Tibial artery (tissue), 4 donors: Measurements from ENCODE around the gene LRRC8E.
"Not testable (repeated sequence)": the region's sequence is repeated elsewhere in the genome, so short reads cannot be mapped to it uniquely, and the experiment has no call there.

ENCODE experiments used
- DNase-seq, 2 donors: peaks; one replicate each; pipeline ENCODE4 v3.0.0-alpha.2; 2019
- H3K27ac ChIP-seq, 2 donors: fragments of 200-600 bp; sonication (generic) in 1 of 2; 1 replicate in 1 of 2; 2 replicates in 1 of 2; pipeline ENCODE4 v1.5.1; 2018 to 2019; ENCODE audit warnings: mild to moderate bottlenecking in 1 of 2
- H3K27me3 ChIP-seq, 2 donors: fragments of 200-600 bp; sonication (generic) in 1 of 2; one replicate each; pipeline versions ENCODE4 v1.5.1 to v1.6.0; 2016 to 2019
- H3K36me3 ChIP-seq, 3 donors: fragments of 200-600 bp; sonication (generic) in 2 of 3; one replicate each; pipeline ENCODE4 v1.5.1; 2016 to 2019; ENCODE audit warnings: mild to moderate bottlenecking in 2 of 3
- H3K4me1 ChIP-seq, 4 donors: fragments of 200-600 bp; sonication (generic) in 2 of 4; 1 replicate in 3 of 4; 2 replicates in 1 of 4; pipeline ENCODE4 v1.5.1; 2016 to 2019
- H3K4me3 ChIP-seq, 2 donors: fragments of 200-600 bp; sonication (generic) in 1 of 2; 1 replicate in 1 of 2; 2 replicates in 1 of 2; pipeline ENCODE4 v1.5.1; 2018 to 2019; ENCODE audit warnings: mild to moderate bottlenecking in 2 of 2
- H3K9me3 ChIP-seq, 3 donors: fragments of 200-600 bp; sonication (generic) in 1 of 3; one replicate each; pipeline ENCODE4 v1.5.1; 2016 to 2019
- CTCF ChIP-seq, 2 experiments: fragments of 200-600 bp in 1 of 2; fragments of 450-650 bp in 1 of 2; IDR thresholded peaks; one replicate each; pipeline ENCODE4 v1.5.1; 2017 to 2019; ENCODE audit warnings: antibody characterized with exemption in 2 of 2, mild to moderate bottlenecking in 1 of 2, moderate library complexity in 1 of 2
- intact Hi-C: fragments of 100-400 bp; cut with DNase I; formaldehyde crosslinking; loops from one replicate; pipeline ENCODE4 v1.15.0; 2023; ENCODE audit warnings: low total_unique reads

Gene LRRC8E

GRCh38 chr19:7856679-7857663, 31.3 kb upstream of the LRRC8E start:
- Histone ChIP-seq H3K4me1 (peaks cover 0 to 13% (median 1%) of the 10 kb centered on the region in 4 donors), H3K27me3 (peaks cover 0 to 37% of the 10 kb centered on the region in 2 donors), H3K9me3 (no peaks in the 10 kb centered on the region), H3K4me3 (no peak overlapping the region), H3K27ac (no peak overlapping the region), H3K36me3 (peaks cover 0 to 58% (median 16%) of the 10 kb centered on the region in 3 donors)
- intact Hi-C loops: no loop called here
- TF ChIP-seq CTCF (IDR thresholded peaks at IDR 0.05): no peak
- DNase-seq: no peak

DNA sequence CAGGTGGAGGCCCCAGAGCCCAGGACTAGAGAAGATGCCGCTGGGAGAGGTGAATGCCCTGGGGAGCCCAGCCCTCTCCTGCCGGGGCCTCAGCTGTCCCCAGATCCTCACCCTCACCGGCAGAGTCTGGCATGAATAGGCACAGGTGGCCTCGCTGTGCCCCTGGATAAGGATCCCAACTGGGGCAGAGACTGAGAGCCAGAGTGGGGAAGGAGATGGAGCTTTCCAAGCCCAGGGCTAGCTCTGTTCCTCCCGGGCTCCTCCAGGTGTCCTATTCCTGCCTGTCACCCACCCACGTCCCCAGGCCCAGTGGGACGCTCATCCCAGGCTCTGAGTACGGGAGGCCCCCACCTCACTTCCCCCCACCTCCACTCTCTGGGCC, 30.6 kb upstream of the LRRC8E start:
- Histone ChIP-seq H3K4me3 (no peak overlapping the region), H3K4me1 (peaks cover 0 to 18% (median 3%) of the 10 kb centered on the region in 4 donors), H3K9me3 (no peaks in the 10 kb centered on the region), H3K27ac (no peak overlapping the region), H3K27me3 (peaks cover 0 to 42% of the 10 kb centered on the region in 2 donors), H3K36me3 (peaks cover 0 to 59% (median 16%) of the 10 kb centered on the region in 3 donors)
- no peak for TF ChIP-seq CTCF (IDR thresholded peaks at IDR 0.05)
- no peak for DNase-seq
- intact Hi-C loops: no loop called here

DNA sequence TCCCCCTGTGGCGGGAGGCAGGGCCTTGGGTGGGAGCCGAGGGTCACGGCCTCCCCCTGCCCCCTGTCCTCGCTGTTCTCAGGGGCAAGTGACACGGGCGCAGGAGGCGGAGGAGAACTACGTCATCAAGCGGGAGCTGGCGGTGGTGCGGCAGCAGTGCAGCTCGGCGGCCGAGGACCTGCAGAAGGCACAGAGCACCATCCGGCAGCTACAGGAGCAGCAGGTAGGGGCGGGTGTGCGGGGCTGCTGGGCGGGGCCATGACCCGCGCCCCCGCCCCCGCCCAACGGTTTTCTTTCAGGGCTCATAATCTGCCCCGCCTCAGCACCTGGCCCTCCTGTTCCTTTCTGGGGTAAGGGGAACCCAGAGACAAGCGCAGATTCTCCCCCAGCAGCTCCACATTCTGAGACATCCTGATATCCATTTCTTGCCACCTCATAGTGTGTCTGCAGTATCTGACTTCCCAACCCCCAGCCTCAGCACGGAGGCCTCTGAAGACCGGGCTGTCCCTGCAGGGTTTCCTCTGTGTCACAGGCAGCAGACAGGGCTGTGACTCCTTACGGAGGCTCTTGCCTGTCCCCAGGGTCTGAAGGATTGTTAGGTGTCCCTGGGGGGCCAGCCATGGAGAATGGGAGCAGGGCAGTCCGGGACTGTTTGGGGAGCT, 30.1 kb upstream of the LRRC8E start:
- H3K27ac ChIP-seq: no peak overlapping the region

GRCh38 chr19:7859087-7859486, 29.2 kb upstream of the LRRC8E start:
- intact Hi-C loops, H3K9me3 ChIP-seq, H3K4me3 ChIP-seq, H3K27ac ChIP-seq, DNase-seq: not testable (repeated sequence)
- Histone ChIP-seq H3K36me3 (peaks cover 0 to 71% (median 29%) of the 10 kb centered on the region in 3 donors), H3K4me1 (peaks cover 0 to 10% (median 3%) of the 10 kb centered on the region in 4 donors), H3K27me3 (peaks cover 0 to 43% of the 10 kb centered on the region in 2 donors)

More for the DNA sequence above, 30.1 kb upstream of the LRRC8E start:
- intact Hi-C loops: no loop called here
- no peaks in the 10 kb centered on the region for H3K9me3 ChIP-seq
- H3K4me3 ChIP-seq: no peak overlapping the region
- TF ChIP-seq CTCF (IDR thresholded peaks at IDR 0.05): no peak
- H3K4me1 ChIP-seq: peaks cover 0 to 14% (median 3%) of the 10 kb centered on the region in 4 donors
- peaks cover 0 to 63% (median 21%) of the 10 kb centered on the region in 3 donors for H3K36me3 ChIP-seq
- no peak for DNase-seq
- peaks cover 0 to 42% of the 10 kb centered on the region in 2 donors for H3K27me3 ChIP-seq

DNA sequence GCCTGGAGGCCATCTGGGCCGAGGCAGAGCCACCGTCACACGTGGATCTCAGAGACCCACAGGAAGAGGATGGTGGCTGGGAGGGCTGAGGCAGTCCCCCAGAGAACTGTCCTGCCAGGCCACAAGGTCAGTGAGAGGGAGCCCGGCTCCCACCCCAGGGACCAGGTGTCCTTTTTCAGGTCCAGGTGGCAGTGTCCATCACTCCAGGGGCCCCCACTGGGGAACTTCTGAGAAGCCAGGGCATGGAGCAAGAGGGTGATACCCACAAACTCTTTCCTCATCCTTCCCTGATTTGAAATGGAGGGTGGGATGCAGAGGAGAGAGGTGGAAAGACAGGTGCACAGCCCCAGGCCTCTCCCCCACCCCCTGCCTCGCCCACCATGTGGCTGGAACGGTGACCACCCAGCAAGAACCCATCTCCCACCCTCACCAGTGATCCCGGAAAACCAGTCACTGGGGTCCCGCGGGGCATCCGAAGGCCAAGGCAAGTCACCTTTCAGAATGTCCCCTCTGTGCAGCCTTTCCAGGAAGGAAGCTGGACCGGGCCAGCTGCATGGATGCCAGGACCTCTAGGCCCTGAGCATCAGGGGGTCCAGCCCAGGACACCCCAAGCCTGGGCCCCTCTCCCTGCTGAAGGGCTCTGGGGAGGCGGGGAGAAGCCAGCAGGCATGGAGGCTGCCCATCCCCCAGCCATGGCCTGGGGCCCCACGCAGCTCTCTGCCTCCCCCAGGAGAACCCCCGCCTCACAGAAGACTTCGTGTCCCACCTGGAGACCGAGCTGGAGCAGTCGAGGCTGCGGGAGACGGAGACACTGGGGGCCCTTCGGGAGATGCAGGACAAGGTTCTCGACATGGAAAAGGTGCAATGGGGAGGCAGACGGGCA, 28.2 kb upstream of the LRRC8E start:
- H3K27me3 ChIP-seq: peaks cover 0 to 50% of the 10 kb centered on the region in 2 donors
- intact Hi-C loops: no loop called here

More for the DNA sequence above, 28.2 kb upstream of the LRRC8E start:
- H3K9me3 ChIP-seq: no peaks in the 10 kb centered on the region
- TF ChIP-seq CTCF (IDR thresholded peaks at IDR 0.05): no peak
- no peak for DNase-seq
- H3K4me1 ChIP-seq: peaks cover 0 to 10% (median 3%) of the 10 kb centered on the region in 4 donors
- H3K4me3 ChIP-seq: no peak overlapping the region
- no peak overlapping the region for H3K27ac ChIP-seq
- H3K36me3 ChIP-seq: peaks cover 0 to 74% (median 29%) of the 10 kb centered on the region in 3 donors
